HPDE6-E6E7 (cell line): ENCODE data around the gene DND1.
"Not testable (repeated sequence)": the region's sequence is repeated elsewhere in the genome, so short reads cannot be mapped to it uniquely, and the experiment has no call there.

Experiments used
- DNase-seq: peaks from one replicate; pipeline ENCODE4 v3.0.0; 2011; ENCODE audit warnings: missing footprints; ENCODE audit errors: extremely low spot score

DND1 gene

DNA sequence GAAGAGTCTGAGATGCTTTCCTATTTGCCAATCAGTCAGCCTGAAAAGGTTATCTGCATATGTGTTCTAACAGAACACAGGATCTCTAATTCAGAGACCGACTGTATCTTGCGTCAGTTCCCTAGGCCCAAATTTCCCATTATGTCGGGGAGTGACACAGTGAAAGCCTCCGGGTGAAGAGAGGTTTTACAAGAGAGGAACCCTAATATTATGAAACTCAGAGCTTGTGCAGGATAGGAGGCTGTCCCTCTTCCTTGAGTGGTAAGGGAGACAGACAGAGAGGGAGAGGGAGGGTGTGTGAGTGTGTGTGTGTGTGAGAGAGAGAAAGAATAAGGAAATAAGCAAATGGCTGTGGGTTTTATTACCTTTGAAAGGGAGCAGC, 42.3 kb downstream of the DND1 start:
- DNase-seq: no peak

DNA sequence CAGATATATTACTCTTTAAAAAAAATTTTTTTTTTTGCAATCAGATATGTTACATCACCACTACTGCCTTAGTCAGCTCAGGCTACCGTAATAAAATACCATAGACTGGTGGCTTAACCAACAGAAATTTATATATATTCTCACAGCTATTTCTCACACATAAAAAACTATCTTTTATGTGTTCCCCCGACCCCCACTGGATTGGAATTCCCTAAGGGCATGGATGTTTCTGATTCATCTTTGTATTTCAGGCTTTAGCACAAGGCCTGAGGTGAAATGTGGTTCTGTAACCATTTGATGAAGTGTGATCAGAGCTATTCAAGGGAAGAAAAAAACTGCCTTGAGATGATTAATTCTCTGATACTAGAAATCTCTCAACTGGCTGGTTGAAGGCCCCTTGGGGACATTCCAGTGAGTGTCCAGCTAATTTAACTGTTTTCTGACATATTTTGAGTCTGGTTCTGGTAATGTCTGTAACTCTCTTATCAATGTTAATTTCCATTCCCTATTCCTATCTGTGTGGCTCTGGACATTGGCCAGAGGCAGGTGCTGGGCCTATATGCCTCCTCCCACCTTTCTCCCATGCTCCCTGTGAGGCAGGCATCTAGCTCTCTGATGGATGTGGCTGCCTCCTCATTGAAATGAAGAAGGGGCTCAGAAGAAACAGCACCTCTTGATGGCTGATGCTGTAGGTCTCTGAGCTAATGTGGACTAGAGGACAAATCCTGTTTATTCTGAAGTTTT, 42.9 kb downstream of the DND1 start:
- no peak for DNase-seq

DNA sequence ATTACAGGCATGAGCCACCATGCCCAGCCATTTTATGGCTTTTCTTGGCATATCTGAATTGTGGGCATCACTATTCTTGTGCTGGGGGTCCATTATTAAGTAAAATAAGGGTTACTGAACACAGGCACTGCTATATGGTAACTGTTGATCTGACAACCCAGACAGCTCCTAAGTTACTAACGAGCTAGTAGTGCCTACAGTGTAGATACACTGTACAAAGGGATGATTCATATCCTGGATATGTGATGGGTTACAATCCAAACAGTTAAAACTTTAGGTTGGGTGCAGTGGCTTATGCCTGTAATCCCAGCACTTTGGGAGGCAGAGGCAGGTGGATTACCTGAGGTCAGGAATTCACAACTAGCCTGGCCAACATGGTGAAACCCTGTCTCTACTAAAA, 44.7 kb downstream of the DND1 start:
- no peak for DNase-seq

DNA sequence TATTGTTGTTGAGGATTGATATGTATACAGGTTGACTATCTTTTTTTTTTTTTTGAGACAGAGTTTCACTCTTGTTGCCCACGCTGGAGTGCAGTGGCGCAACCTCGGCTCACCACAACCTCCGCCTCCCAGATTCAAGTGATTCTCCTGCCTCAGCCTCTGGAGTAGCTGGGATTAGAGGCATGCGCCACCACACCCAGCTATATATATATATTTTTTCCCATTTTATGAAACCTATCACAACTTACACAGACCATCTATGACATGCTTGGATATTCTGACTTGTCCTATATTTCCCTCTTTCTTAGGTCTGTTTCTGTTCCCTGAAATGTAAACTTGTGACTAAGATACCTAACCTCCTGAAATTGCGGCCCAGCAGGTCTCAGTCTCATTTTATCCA, 45.4 kb downstream of the DND1 start:
- no peak for DNase-seq

DNA sequence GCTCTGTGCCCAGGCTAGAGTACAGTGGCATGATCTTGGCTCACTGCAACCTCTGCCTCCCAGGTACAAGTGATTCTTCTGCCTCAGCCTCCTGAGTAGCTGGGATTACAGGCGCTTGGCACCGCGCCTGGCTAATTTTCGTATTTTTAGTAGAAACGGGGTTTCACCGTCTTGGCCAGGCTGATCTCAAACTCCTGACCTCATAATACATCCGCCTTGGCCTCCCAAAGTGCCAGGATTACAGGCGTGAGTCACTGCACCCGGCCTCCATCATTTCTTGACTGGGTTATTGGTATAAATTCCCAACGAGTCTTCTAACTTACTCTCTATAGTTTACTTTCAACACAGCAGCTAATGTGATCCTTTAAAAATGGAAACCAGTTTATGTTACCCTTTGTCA, 48.5 kb downstream of the DND1 start:
- DNase-seq: not testable (repeated sequence)

DNA sequence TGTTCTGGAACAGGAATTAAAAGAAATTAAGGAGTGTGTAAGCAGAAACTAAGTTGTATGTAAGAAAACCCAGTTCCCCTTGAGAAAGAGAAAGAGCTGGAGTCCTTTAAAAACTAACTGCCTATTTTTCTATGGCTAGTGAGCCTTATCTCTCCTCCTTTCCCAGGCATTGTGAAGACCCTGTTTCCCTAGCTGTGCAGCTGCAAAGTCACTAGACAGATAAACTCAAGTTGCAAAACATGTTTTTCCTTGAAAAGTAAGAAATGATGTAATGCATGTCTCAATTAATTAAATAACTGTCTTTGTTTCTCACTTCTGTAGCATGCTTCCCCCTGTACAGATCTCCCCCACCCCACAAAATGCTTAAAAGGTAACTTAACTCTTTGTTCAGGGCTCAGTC, 50.3 kb downstream of the DND1 start:
- DNase-seq: not testable (repeated sequence)

DNA sequence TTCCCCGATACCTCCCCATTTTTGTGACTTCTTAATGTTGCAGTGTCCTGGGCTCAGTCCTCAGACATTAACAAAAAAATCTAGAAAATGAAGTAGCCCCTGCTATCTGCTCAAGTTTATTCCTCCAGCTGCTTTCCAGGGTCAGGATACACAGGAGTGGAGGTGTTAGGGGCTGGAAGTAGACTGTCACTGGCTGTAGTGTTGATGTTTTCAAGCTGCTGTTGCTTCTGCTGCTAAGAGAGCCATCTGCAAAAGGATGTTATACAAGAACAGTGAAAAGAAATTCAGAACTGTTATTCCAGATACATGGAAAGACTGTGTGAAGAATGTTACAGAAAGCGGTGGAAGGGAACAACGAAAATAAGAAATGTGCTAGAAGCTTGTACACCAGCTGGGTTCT, 51.1 kb downstream of the DND1 start:
- DNase-seq: no peak
